Ishikawa (cell line): ENCODE data around the gene FAM170B.

Experiments used
- CEBPB ChIP-seq: IDR thresholded peaks from 2 replicates; pipeline ENCODE4 v1.6.1; 2012
- CREB1 ChIP-seq: IDR thresholded peaks from 2 replicates; pipeline ENCODE4 v1.6.1; 2012; ENCODE audit warnings: low read depth
- EGR1 ChIP-seq: IDR thresholded peaks from 2 replicates; pipeline ENCODE4 v1.6.1; 2012
- FOXM1 ChIP-seq: IDR thresholded peaks from 2 replicates; pipeline ENCODE4 v1.6.1; 2012; ENCODE audit warnings: low read depth, borderline replicate concordance
- NFIC ChIP-seq: IDR thresholded peaks from 2 replicates; pipeline ENCODE4 v1.6.1; 2012
- RAD21 ChIP-seq: IDR thresholded peaks from 2 replicates; pipeline ENCODE4 v1.6.1; 2012; ENCODE audit warnings: low read depth
- TAF1 ChIP-seq: IDR thresholded peaks from 2 replicates; pipeline ENCODE4 v1.6.1; 2012; ENCODE audit warnings: low read depth, mild to moderate bottlenecking
- TCF12 ChIP-seq: IDR thresholded peaks from 2 replicates; pipeline ENCODE4 v1.6.1; 2012; ENCODE audit warnings: low read depth
- TEAD4 ChIP-seq: IDR thresholded peaks from 2 replicates; pipeline ENCODE4 v1.6.1; 2012
- YY1 ChIP-seq: IDR thresholded peaks from 2 replicates; pipeline ENCODE4 v1.6.1; 2012; ENCODE audit warnings: low read depth
- ZBTB7A ChIP-seq: IDR thresholded peaks from 2 replicates; pipeline ENCODE4 v1.6.1; 2012; ENCODE audit warnings: low read depth
- TF ChIP-seq, protein P1 (sequence below): IDR thresholded peaks from 2 replicates; pipeline ENCODE4 v1.6.1; 2012
- TF ChIP-seq, protein P2 (sequence below): IDR thresholded peaks from 2 replicates; pipeline ENCODE4 v1.6.1; 2012
- TF ChIP-seq, protein P3 (sequence below): IDR thresholded peaks from 2 replicates; pipeline ENCODE4 v1.6.1; 2012; ENCODE audit warnings: low read depth, mild to moderate bottlenecking

Gene FAM170B

GRCh38 chr10:49082766-49083165, 51.1 kb downstream of the FAM170B start:
- TF ChIP-seq, protein P1, sequence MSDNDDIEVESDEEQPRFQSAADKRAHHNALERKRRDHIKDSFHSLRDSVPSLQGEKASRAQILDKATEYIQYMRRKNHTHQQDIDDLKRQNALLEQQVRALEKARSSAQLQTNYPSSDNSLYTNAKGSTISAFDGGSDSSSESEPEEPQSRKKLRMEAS: no peak
- TF ChIP-seq, protein P2, sequence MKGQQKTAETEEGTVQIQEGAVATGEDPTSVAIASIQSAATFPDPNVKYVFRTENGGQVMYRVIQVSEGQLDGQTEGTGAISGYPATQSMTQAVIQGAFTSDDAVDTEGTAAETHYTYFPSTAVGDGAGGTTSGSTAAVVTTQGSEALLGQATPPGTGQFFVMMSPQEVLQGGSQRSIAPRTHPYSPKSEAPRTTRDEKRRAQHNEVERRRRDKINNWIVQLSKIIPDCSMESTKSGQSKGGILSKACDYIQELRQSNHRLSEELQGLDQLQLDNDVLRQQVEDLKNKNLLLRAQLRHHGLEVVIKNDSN: no peak
- TF ChIP-seq ZBTB7A (no peak), NFIC (no peak), TAF1 (no peak), CEBPB (no peak), CREB1 (no peak), TEAD4 (no peak), EGR1 (no peak), RAD21 (no peak), TCF12 (no peak), YY1 (no peak)
- TF ChIP-seq, protein P3, sequence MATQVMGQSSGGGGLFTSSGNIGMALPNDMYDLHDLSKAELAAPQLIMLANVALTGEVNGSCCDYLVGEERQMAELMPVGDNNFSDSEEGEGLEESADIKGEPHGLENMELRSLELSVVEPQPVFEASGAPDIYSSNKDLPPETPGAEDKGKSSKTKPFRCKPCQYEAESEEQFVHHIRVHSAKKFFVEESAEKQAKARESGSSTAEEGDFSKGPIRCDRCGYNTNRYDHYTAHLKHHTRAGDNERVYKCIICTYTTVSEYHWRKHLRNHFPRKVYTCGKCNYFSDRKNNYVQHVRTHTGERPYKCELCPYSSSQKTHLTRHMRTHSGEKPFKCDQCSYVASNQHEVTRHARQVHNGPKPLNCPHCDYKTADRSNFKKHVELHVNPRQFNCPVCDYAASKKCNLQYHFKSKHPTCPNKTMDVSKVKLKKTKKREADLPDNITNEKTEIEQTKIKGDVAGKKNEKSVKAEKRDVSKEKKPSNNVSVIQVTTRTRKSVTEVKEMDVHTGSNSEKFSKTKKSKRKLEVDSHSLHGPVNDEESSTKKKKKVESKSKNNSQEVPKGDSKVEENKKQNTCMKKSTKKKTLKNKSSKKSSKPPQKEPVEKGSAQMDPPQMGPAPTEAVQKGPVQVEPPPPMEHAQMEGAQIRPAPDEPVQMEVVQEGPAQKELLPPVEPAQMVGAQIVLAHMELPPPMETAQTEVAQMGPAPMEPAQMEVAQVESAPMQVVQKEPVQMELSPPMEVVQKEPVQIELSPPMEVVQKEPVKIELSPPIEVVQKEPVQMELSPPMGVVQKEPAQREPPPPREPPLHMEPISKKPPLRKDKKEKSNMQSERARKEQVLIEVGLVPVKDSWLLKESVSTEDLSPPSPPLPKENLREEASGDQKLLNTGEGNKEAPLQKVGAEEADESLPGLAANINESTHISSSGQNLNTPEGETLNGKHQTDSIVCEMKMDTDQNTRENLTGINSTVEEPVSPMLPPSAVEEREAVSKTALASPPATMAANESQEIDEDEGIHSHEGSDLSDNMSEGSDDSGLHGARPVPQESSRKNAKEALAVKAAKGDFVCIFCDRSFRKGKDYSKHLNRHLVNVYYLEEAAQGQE: no peak

DNA sequence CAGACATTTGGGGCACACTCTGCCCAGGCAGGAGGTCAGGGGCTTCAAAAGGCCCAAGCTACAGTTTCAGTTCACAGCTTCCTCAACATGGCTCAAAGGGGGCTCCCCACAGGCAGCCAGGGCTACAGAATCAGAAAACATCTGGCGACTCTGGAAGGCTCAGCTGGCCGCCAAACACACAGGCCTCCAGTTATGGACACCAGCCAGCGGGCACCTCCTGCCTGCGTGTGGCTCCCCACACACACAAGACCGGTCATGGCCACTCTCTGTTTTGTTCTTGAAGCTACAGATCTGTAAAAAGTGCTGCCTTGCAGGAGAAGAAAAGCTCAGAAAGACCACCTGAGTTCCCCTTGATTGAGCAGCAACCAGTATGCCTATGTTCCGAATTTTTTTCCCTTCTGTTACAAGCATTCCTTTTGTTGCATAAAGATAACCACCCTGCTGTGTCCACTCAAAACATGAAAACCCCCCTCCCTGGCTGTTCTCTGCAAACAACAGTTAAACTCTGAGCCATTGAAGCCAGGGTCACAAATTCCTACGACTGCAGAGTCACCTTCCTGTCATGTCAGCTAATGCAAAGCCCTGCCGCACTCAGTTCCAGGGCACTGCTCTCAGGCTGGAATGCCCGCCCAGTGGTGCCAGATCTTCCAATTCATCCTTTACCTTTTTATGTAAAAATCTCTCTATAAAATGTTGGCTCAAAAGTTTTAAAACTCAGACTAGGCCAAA, 52.1 kb downstream of the FAM170B start:
- TF ChIP-seq ZBTB7A (no peak), CREB1 (no peak), FOXM1 (no peak), TCF12 (no peak), NFIC (no peak), EGR1 (no peak)
- TF ChIP-seq, protein P3: no peak
